ENCODE results near the gene EDNRA.

EDNRA gene

GRCh38 chr4:147488556-147488955 is 7.7 kb downstream of the EDNRA start:
- no peak for DNase-seq (ENCODE audit: extremely low spot score)
- no peak for TF ChIP-seq NFRKB (IDR thresholded peaks at IDR 0.05)
- TF ChIP-seq, protein P1, sequence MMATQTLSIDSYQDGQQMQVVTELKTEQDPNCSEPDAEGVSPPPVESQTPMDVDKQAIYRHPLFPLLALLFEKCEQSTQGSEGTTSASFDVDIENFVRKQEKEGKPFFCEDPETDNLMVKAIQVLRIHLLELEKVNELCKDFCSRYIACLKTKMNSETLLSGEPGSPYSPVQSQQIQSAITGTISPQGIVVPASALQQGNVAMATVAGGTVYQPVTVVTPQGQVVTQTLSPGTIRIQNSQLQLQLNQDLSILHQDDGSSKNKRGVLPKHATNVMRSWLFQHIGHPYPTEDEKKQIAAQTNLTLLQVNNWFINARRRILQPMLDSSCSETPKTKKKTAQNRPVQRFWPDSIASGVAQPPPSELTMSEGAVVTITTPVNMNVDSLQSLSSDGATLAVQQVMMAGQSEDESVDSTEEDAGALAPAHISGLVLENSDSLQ (IDR thresholded peaks at IDR 0.05) = no peak
- ChIA-PET POLR2A (no interaction called here), CTCF (interaction anchor here (1.3 kb wide), 1 partner anchor 30 kb away, joined by 3 read pairs; no protein-coding TSS in a partner anchor)

- ChIA-PET CTCF (no interaction called here), POLR2A (no interaction called here)
- no peak for DNase-seq (ENCODE audit: extremely low spot score)
- TF ChIP-seq CTBP1 (IDR thresholded peaks at IDR 0.05; ENCODE audit: borderline replicate concordance) (no peak), LEF1 (IDR thresholded peaks at IDR 0.05; ENCODE audit: borderline replicate concordance) (no peak), SUZ12 (IDR thresholded peaks at IDR 0.05) (no peak), ARNT (IDR thresholded peaks at IDR 0.05) (no peak), ELF4 (IDR thresholded peaks at IDR 0.05) (no peak), FOXK2 (IDR thresholded peaks at IDR 0.05) (no peak), BHLHE40 (IDR thresholded peaks at IDR 0.05; ENCODE audit: borderline replicate concordance) (no peak), L3MBTL2 (conservative IDR thresholded peaks at IDR 0.05) (no peak), FOXA1 (IDR thresholded peaks at IDR 0.05) (no peak), SP1 (IDR thresholded peaks at IDR 0.05) (no peak), FOXM1 (IDR thresholded peaks at IDR 0.05; ENCODE audit: borderline replicate concordance) (no peak), HDGF (IDR thresholded peaks at IDR 0.05; ENCODE audit: borderline replicate concordance) (no peak), TARDBP (IDR thresholded peaks at IDR 0.05) (no peak), NFRKB (IDR thresholded peaks at IDR 0.05) (no peak)
- TF ChIP-seq, protein P1 (IDR thresholded peaks at IDR 0.05) = no peak
These were observed 10.2 kb downstream of the EDNRA start for GRCh38 chr4:147491086-147491485.

DNA sequence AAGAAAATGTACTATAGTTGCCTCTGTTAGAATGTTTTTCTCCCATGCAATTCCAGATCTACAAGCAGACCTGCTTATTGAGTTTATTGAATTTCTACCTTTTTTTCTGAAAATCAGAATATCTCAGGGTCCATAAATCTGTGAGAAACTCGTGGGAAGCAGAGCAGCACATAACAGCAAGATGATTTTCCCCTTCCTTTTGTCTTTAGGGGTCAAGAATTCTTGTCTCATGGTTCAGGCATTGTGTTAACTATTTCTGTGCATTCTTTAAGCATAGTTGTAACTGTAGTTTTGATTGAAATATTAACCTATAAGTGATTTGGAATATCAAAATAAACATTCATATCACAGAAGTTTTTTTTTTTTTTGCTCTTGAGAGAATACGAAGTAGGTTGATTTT is 11.4 kb downstream of the EDNRA start:
- no peak for DNase-seq (ENCODE audit: extremely low spot score)
- ChIA-PET POLR2A (interaction anchor here (0.8 kb wide), 1 partner anchor 10 kb away, joined by 3 read pairs; no protein-coding TSS in a partner anchor), CTCF (interaction anchor here (0.9 kb wide), 1 partner anchor 10 kb away, joined by 3 read pairs; no protein-coding TSS in a partner anchor)
- TF ChIP-seq L3MBTL2 (conservative IDR thresholded peaks at IDR 0.05) (no peak), SP1 (IDR thresholded peaks at IDR 0.05) (no peak), CTBP1 (IDR thresholded peaks at IDR 0.05; ENCODE audit: borderline replicate concordance) (no peak), SUZ12 (IDR thresholded peaks at IDR 0.05) (no peak), HDGF (IDR thresholded peaks at IDR 0.05; ENCODE audit: borderline replicate concordance) (no peak), LEF1 (IDR thresholded peaks at IDR 0.05; ENCODE audit: borderline replicate concordance) (no peak), FOXM1 (IDR thresholded peaks at IDR 0.05; ENCODE audit: borderline replicate concordance) (no peak), FOXA1 (IDR thresholded peaks at IDR 0.05) (no peak), ELF4 (IDR thresholded peaks at IDR 0.05) (no peak), FOXK2 (IDR thresholded peaks at IDR 0.05) (no peak), ZNF384 (IDR thresholded peaks at IDR 0.05) (no peak), BHLHE40 (IDR thresholded peaks at IDR 0.05; ENCODE audit: borderline replicate concordance) (no peak), TARDBP (IDR thresholded peaks at IDR 0.05) (no peak)
- TF ChIP-seq, protein P1 (IDR thresholded peaks at IDR 0.05) = no peak

- ChIA-PET CTCF (no interaction called here), POLR2A (no interaction called here)
- TF ChIP-seq FOXK2 (IDR thresholded peaks at IDR 0.05) (no peak), FOXA1 (IDR thresholded peaks at IDR 0.05) (no peak), ZNF384 (IDR thresholded peaks at IDR 0.05) (no peak), L3MBTL2 (conservative IDR thresholded peaks at IDR 0.05) (no peak), LEF1 (IDR thresholded peaks at IDR 0.05; ENCODE audit: borderline replicate concordance) (no peak), BHLHE40 (IDR thresholded peaks at IDR 0.05; ENCODE audit: borderline replicate concordance) (no peak), SUZ12 (IDR thresholded peaks at IDR 0.05) (no peak), ELF4 (IDR thresholded peaks at IDR 0.05) (no peak), ARNT (IDR thresholded peaks at IDR 0.05) (no peak), FOXM1 (IDR thresholded peaks at IDR 0.05; ENCODE audit: borderline replicate concordance) (no peak), CTBP1 (IDR thresholded peaks at IDR 0.05; ENCODE audit: borderline replicate concordance) (no peak), NFRKB (IDR thresholded peaks at IDR 0.05) (no peak)
- TF ChIP-seq, protein P1 (IDR thresholded peaks at IDR 0.05) = no peak
- DNase-seq (ENCODE audit: extremely low spot score) = no peak
These were observed 11.9 kb downstream of the EDNRA start for GRCh38 chr4:147492761-147493160.

DNA sequence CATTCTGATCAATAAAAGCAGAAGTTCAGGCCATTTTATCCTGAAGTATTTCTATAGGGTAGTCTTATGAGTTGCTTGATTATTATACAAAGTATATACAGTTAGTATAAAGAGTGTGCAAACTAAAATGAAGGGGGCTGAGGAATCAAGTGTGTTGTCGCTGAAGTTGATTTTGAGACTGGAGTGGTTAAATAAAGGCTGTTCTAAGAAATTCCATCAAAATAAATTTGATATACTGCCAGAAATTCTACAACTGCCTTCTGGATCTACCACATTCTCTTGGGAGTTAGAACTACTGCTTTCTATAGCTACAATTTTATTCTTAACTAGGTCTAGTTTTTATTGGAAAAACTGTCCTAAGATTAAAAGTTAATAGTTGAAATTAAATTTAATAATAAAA is 12.4 kb downstream of the EDNRA start:
- no peak for DNase-seq (ENCODE audit: extremely low spot score)
- CTCF ChIA-PET = interaction anchor here (0.6 kb wide), 1 partner anchor 50 kb away, joined by 3 read pairs; no protein-coding TSS in a partner anchor
- POLR2A ChIA-PET = no interaction called here
- TF ChIP-seq ZNF384 (IDR thresholded peaks at IDR 0.05) (no peak), NFRKB (IDR thresholded peaks at IDR 0.05) (no peak), BHLHE40 (IDR thresholded peaks at IDR 0.05; ENCODE audit: borderline replicate concordance) (no peak)
- TF ChIP-seq, protein P1 (IDR thresholded peaks at IDR 0.05) = no peak

- POLR2A ChIA-PET = no interaction called here
These were observed 13.4 kb downstream of the EDNRA start for GRCh38 chr4:147494301-147494700.

More at GRCh38 chr4:147494301-147494700, 13.4 kb downstream of the EDNRA start:
- TF ChIP-seq ZNF384 (IDR thresholded peaks at IDR 0.05) (no peak), CTBP1 (IDR thresholded peaks at IDR 0.05; ENCODE audit: borderline replicate concordance) (no peak), SUZ12 (IDR thresholded peaks at IDR 0.05) (no peak), LEF1 (IDR thresholded peaks at IDR 0.05; ENCODE audit: borderline replicate concordance) (no peak), FOXK2 (IDR thresholded peaks at IDR 0.05) (no peak), FOXM1 (IDR thresholded peaks at IDR 0.05; ENCODE audit: borderline replicate concordance) (no peak), BHLHE40 (IDR thresholded peaks at IDR 0.05; ENCODE audit: borderline replicate concordance) (no peak), HDGF (IDR thresholded peaks at IDR 0.05; ENCODE audit: borderline replicate concordance) (no peak), FOXA1 (IDR thresholded peaks at IDR 0.05) (no peak), NFRKB (IDR thresholded peaks at IDR 0.05) (no peak)
- CTCF ChIA-PET = no interaction called here
- DNase-seq (ENCODE audit: extremely low spot score) = no peak

Data from HEK293T (cell line).